Retina (tissue), 1 donor: ENCODE measurements around the gene TMEM94.
"Not testable (repeated sequence)": the region's sequence is repeated elsewhere in the genome, so short reads cannot be mapped to it uniquely, and the experiment has no call there.

ENCODE experiments used
- DNase-seq: peaks from one replicate; pipeline ENCODE4 v3.0.0-alpha.2; 2016

Gene TMEM94

GRCh38 chr17:75445896-75446295, 10.5 kb upstream of the TMEM94 start:
- DNase-seq, result not testable (repeated sequence)

- no peak for DNase-seq
Observed at GRCh38 chr17:75447951-75448856, 8.2 kb upstream of the TMEM94 start.

DNA sequence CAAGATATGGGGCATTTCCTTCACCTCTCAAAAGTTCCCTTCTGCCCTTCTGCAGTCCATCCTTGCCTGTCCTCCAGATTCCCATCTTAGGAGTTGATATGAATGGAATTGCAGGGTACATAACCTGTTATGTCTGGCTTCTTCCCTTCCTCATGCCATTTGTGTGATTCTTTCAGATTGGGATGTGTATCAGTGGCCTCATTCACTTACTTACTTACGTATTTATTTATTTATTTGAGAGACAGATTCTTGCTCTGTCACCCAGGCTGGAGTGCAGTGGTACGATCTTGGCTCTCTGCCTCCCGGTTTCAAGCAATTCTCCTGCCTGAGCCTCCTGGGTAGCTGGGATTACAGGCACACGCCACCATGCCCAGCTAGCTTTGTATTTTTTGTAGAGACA, 6.2 kb upstream of the TMEM94 start:
- no peak for DNase-seq

DNA sequence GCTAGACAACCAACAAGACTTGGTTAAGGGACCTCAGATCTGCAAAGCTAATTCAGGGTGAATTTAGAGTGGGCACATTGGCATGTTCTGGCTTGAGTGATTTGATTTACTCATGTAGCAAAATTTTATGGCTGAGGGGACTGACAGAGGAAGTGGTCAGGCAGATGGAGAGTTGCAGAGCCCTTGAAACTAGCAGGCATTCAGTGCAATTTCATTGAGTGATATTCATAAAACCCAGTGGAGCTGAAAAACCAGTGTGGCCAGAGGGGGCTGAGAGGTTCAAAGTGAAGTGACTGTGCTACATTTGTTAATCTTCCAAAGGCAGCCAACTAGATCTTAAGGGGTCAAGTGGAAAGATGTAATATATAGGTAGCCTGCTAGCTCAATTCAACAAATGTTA, 2.2 kb upstream of the TMEM94 start:
- DNase-seq, result no peak

DNA sequence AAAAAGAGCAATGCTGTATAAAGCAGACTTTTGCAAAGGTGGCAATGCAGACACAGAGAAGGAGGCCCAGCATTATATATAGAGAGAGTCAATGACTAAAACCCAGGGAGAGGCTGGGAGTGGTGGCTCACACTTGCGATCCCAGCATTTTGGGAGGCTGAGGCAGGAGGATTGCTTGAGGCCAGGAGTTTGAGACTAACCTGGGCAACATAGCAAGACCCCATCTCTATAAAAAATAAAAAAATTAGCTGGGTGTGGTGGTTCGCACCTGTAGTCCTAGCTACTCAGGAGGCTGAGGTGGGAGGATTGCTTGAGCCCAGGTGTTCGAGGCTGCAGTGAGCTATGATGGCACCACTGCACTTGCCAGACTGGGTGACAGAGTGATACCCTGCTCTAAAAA, 1.8 kb upstream of the TMEM94 start:
- DNase-seq, result not testable (repeated sequence)

GRCh38 chr17:75456039-75456416, 407 bp upstream of the TMEM94 start:
- DNase-seq, result no peak

- DNase-seq, result peak; percentile 89
Observed at GRCh38 chr17:75457047-75457654, 716 bp downstream of the TMEM94 start.

DNA sequence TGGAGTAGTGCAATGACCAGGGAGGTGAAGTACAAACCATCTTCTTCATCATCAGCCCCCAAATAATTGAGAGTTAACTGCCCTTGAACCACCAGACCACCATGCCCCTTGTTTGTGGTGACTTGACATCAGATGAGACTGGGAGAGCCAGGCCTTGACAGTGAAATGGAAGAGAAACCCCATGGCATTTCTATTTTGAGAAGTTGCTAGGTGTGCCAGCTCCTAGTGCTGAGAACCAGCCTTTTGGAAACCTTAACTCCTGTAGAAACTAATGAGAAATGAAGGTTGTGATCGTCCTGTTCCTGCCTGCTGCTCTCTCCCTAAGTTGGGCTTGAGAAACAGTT, 2.8 kb downstream of the TMEM94 start:
- DNase-seq, result no peak

DNA sequence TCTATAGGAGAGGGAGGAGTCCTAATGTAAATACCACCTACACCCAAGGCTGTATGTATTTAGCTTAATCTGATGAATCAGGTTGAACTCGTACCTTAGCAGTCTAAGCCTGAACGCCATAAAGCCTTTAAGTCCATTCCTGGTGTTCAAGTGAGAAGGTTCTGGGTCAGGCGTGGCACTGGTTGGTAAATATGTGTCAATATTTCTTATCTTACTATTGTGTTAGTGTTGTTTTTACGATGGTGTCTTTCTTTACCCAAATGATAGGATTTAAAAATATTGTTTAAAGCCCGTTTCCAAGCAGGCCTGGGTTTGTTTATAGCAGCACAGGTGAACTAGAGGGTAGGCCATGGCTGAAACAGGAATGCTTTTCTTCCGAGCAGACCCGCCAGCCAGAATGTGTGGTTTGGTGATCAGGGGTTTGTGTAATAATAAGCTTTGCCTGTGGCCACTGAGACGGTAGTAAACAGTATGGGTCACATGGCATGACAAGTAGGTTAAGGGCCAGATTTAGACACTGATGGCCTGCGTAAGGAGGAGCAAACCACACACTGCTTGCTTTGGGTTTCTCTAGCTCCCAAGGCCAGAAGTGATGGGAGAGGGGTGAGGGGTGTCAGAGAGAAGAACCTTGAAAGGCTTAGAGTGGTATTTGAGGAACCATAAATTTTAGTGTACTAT, 3.3 kb downstream of the TMEM94 start:
- DNase-seq, result no peak

DNA sequence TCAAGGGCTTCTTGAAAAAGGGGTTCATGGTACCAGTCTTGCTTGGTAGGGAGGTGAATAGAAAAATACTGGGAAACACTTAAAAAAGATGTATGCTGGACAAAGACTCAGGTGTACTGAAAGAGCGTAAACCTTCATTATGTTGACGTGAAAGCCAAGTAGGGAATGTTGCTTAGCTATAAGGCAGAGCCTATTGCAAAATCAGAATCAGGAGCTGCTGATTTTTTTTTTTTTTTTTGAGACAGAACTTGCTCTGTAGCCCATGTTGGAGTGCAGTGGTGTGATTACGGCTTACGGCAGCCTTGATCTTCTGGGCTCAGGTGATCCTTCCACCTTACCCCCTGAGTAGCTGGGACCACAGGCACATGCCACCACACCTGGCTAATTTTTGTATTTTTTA, 3.9 kb downstream of the TMEM94 start:
- no peak for DNase-seq

DNA sequence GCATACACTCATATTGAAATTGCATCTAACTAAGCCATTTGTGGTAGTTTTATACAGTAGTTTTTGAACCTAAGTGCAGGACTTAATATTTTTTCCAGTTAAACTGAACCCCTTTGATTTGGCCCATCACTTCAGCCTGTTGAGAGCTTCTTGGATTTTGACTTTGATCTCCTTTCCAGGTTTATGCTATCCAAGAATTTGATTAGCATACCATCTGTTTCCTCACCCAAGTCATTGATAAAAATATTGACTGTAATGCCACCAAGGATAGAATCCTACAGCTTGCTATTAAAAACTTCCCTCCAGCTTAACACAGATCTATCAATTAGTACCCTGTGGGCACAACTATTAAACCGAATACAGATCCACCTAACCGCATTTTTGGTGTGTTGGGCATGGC, 7.2 kb downstream of the TMEM94 start:
- no peak for DNase-seq

DNA sequence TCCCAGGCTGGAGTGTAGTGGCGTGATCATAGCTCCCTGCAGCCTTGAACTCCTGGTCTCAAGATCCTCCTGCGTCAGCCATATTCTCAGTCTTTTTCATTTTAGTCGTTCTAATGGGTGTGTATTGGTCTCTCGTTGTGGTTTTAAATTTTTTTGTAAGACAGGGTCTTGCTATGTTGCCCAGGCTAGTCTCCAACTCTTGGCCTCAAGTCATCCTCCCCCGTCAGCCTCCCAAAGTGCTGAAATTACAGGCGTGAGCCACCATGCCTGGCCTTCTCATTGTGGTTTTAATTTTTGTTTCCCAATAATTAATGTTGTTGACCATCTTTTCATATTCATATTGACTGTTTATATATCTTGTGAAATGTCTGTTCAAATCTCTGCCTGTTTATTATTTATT, 8.6 kb downstream of the TMEM94 start:
- DNase-seq, result no peak

DNA sequence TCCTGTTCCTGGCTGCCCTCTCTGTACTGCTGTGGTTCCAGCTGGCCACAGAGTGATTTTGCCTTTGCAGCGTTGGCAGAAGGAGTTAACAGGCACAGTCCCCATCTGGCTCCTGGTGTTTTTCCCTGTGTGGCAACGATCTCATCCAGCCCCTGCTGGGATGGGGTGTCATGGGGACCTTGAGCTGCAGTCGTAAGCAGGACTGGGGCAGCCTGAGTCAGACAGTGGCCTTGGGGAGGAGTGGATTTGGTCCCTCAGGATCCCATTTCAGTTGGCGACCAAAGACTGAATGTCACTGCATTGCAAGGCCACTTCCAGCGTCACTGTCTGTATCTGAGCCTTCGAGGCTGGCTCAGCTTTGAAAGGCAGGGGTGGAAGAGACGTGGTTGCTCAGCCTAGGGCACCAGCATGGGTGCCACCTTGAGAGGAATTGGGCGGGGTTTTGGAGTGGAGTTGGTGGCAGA, 11.9 kb downstream of the TMEM94 start:
- DNase-seq, result no peak

DNA sequence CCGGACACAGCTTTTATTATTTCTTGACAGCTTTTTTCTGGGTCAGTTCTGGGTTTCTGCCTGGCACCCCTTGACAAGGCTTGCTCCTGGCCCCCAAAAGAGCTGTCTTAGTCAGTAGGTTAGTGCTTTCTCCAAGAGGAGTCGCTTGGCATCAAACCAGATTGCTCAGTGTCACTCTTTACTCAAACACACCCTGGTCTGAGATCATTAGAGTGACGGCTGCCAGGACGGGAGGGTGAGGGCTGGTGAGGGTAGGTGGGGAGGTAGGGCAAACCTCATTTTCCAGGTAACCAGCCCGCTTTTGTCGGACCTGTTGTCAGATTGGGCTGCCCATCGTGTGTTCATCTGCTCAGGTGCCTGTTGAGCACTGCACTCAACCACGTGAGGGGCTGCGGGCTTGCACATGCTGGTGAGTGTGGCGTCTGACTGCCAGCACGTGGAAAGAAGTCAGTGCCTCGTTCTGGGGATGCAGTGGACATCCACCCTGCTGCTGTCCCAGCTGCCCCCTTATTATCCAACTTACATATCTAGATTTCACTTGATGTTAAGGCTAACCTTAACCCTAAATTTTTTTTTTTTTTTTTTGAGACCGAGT, 12.4 kb downstream of the TMEM94 start:
- no peak for DNase-seq

DNA sequence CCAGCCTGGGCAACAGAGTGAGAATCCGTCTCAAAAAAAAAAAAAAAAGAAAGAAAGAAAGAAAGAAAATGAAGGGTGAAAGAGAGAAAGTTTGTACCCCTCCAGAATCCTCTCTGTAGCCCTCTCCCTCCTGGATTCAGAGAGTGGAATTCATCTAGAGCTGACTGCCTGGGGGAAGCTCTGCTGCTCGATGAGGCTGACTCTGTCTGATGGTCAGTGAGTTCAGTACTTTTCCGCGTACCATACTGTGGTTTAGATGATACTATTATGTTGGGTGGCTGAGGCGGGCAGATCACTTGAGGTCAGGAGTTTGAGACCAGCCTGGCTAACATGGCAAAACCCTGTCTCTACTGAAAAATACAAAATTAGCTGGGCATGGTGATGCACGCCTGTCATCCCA, 14.8 kb downstream of the TMEM94 start:
- no peak for DNase-seq

DNA sequence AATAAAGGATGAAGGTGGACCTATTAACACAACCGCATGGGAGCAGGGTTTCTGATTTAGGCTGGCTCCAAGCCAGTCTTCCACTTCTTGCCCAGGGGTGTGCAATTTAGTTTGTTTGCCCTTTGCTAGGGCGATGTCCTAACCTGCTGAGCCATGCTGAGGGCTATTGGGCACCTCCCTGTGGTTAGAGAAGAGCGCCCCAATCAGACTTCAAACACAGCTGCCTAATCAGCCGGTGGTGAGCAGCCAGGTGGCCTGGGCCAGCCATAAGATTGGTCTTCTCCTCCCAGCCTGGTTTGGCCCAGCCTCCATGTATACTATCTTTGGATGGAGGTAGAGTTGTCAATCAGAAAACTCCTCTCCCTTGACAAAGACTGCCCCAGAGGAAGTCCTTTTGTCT, 15.7 kb downstream of the TMEM94 start:
- no peak for DNase-seq

- DNase-seq, result no peak
Observed at GRCh38 chr17:75473246-75473645, 16.8 kb downstream of the TMEM94 start.

GRCh38 chr17:75474736-75475135, 18.3 kb downstream of the TMEM94 start:
- no peak for DNase-seq

DNA sequence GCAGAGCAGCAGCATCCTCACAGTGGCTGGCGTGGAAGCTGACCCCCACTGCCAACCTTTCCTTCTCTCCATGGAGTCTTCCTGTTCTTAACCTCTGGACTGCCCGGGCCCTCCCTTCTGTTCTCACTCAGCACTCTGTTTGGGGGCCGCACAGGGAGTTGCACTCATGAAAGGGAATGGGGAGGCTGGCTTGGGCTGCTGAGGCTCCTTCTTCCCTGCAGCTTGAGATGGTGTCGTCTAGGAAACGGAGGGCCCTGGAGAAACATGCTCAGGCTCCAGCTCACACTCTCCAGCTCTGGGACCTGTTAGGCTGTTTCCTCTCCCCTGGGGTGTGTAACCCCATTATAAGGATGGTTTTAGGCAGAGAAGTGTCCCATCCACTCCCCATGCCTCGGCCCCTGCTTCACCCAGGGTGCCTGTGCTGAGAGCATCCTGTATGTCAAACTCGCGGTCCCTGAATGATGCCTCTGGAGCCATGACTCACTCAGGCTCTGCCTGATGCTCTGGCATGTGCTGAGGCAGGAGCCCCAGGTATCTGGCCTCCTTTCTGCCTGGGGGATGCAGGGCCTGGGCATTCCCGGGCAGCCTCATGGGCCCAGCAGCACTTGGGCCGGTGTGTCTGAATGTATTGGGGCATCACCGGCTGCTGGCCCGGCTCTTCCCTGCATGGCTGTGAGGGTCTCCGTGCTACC, 18.9 kb downstream of the TMEM94 start:
- peak; percentile 44 for DNase-seq

GRCh38 chr17:75475851-75476250, 19.4 kb downstream of the TMEM94 start:
- DNase-seq, result no peak

DNA sequence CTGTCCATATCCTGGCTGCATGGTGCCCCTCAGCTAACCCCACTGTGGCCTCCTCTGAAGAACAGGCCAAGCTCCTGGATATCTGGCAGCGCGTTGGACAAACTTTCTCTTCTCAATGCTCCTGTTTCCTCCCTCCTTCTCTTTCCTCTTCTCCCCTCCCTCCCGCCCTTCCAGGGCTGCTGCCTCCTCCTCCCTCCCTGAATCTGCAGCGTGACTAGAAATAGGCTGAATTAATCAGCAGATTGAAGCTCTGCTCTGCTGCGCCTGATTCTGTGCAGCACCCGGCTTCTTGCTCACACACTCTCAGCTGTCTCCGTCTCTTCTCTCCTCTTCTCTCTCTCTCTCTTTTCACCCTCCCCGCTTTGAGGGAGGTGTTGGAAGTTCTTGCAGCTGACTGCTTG, 19.8 kb downstream of the TMEM94 start:
- no peak for DNase-seq

DNA sequence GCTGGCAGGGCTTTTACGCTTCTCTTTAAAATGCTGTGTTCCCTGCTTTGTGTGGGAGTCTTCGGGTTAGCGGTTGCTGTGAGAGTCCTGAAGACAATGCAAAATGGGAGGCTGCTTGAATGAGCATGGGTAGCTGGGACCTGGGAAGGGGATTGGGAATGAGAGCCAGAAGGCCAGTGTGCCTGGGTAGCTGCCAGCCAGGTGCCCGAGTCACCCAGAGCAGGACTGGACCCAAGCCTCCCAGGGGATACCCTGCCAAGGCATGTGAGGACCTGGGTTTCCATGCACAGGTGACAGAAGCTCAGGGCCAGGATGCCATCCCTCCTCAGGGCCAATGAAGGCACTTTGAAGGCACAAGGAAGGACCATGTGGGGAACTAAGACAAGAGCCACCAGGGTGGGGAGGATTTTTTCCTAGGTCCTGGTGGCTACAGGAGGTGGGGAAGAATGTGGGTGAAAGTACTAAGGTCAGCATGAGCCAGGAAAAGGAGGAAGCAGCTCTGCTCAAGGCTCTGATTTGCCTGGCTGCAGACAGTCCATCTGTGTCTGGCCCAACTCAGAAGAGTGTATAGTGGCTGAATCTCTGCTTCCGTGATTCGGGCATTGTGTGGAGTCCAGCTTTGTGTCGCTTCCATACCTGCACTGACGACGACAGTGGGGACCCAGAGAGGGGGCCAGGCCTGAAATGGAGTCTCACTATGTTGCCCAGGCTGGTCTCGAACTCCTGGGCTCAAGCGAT, 20.5 kb downstream of the TMEM94 start:
- DNase-seq, result no peak
